HL-60/S4 treated with retinoic acid at 250 ng/mL for 4 days and 3 days (cell line): ENCODE results near the gene KDM2A.

ENCODE experiments used
- in situ Hi-C: fragments of 300-500 bp; cut with MboI; formaldehyde crosslinking; loops from 2 replicates; pipeline ENCODE4 v1.7.0; 2022; ENCODE audit warnings: low sequenced_read_pairs

Gene KDM2A

DNA sequence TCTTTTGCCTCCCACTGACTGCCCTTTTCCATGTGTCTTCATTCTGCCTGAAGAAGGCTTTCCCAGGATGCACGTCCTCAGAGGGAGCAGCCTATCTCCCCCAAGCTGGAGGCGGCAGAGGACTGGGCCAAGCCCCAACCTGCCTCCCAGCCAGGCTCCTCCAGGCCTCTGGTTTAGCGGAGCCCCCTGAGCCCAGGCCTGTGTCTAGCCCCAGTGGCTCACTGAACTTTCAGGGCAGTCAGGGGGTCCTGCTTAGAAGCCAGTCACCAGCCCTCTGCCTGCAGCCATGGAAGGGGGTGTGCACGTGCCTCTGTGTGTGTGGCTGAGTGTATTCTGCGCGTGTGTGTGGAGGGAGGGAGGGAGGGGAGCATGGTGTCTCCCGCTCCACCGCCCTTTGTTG lies 136.8 kb downstream of the KDM2A start:
- in situ Hi-C loops, result no loop called here

DNA sequence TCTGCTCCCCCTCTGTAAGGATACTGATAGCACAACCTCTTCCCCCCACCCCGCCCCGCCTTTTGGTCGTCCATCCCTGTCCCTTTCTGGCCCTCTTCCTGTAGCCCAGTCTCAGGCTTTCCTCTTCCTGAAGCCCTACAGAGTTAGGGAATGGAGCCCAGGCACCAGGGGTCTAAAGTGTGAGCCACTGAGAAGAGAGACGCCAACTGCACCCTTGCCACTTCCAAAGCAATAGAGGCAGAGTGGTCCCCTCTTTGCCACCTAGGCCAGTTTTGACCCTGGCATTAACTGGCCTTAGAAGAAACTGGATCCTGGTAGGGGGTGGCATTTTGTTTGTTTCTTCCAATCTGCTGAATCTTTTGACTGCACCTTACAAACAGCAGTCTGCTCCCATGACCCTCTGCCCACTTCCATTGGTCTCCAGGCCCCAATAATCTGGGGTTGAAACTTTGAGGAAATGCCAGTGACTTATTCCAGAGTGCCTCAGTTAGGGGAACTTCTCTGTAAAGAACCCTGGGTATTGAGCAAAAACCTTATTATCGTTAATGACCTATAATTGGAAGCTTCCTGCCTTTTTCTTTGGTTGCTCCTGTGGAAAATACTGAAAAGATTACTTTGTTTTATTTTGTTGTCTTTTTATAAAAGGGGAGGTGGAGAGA lies 137.5 kb downstream of the KDM2A start:
- in situ Hi-C loops, result no loop called here

DNA sequence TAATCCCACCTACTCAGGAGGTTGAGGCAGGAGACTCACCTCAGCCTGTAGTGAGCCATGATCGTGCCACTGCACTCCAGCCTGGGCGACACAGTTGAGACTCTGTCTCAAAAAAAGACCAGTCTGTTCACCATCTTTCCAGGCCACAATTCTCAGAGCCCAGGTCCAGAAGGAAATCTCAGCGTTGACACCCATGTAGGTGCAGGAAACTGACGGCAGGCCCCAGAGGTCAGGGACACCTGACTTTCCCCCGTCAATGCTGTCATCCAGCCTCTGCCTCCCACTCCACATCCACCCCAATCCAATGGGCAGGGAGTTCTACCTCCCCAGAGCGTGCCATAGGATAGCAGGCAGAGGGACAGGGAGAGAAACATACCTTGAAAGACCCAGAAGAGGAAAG lies 141.3 kb downstream of the KDM2A start:
- in situ Hi-C loops, result loop anchor here (10.0 kb wide), 2 partner anchors 54 to 124 kb away; no protein-coding TSS in a partner anchor

DNA sequence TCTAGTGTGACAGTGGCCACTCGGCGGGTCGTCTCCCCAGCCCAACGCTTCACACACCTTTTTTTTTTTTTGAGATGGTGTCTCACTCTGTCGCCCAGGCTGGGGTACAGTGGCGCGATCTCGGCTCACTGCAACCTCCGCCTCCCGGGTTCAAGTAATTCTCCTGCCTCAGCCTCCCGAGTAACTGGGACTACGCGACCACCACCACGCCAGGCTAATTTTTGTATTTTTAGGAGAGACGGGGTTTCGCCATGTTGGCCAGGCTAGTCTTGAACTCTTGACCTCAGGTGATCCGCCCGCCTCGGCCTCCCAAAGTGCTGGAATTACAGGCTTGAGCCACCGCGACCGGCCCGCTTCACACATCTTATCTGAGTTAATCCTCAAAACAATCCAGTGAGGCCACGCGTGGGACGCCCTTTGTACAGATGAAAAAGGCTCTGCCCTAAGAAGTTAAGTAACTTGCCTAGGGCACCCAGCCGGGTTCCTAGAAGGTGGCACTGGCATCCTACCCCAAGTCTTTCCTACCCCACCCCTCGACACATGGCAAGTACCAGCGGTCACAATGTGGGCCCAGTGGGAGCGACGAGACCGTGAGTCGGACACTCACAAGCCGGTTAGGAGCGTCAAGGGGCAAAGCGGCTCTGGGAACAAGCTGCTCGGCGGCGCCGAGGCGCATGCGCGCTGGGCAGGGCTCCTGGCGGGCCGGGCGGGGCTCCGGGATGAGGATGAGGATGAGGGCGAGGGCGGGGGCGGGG lies 142.0 kb downstream of the KDM2A start:
- in situ Hi-C loops, result loop anchor here (10.0 kb wide), 2 partner anchors 54 to 124 kb away; no protein-coding TSS in a partner anchor

DNA sequence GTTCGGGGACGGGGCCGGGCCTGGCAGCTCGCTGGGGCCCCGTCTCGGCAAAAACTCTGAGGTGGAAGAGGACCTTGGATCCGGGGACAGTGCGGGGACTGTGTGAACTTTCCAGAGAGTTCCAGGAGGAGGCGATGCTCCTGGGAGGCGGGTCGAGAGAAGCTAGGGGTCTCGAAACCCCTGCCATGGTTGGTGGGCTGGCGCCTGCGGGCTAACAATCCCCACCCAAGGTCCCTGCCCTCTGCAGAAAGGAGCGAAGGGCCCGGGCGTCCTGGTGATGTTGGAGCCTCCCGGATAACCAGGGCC lies 142.5 kb downstream of the KDM2A start:
- in situ Hi-C loops, result loop anchor here (10.0 kb wide), 2 partner anchors 53 to 123 kb away; no protein-coding TSS in a partner anchor

DNA sequence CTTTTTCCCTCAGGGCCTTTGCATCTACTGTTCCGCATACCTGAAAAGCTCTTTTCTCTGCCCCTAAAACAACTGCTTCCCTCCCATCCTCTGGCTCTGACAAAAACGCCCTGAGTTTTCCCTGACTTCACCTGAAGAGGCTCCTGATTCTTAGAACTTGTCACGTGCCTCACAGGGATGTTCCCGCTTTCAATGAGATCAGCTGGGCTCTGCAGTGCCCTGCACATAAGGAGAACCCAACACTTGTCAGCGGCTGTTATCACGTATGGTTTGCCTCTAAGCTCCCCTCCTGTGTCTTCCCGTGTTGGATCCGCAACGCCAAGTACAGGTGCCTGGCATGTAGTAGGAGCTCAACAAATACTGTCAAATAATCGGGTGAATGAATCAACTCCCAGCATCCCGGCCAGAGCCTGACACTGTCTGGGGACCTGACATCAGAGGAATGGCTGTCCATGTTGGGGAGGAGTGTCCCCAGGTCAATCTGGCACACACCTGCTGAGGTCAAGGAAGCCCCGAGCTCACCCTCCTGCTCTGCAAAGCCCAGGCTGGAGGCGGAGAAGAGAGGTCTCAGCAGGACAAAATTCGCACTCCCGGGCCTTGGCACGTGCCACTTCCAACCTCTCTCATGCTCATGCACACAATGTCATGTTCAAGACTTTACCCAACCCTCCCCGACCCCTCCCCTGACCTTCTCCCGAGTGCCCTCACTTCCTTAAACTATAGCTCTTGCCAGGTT lies 143.1 kb downstream of the KDM2A start:
- in situ Hi-C loops, result loop anchor here (10.0 kb wide), 2 partner anchors 53 to 123 kb away; no protein-coding TSS in a partner anchor

DNA sequence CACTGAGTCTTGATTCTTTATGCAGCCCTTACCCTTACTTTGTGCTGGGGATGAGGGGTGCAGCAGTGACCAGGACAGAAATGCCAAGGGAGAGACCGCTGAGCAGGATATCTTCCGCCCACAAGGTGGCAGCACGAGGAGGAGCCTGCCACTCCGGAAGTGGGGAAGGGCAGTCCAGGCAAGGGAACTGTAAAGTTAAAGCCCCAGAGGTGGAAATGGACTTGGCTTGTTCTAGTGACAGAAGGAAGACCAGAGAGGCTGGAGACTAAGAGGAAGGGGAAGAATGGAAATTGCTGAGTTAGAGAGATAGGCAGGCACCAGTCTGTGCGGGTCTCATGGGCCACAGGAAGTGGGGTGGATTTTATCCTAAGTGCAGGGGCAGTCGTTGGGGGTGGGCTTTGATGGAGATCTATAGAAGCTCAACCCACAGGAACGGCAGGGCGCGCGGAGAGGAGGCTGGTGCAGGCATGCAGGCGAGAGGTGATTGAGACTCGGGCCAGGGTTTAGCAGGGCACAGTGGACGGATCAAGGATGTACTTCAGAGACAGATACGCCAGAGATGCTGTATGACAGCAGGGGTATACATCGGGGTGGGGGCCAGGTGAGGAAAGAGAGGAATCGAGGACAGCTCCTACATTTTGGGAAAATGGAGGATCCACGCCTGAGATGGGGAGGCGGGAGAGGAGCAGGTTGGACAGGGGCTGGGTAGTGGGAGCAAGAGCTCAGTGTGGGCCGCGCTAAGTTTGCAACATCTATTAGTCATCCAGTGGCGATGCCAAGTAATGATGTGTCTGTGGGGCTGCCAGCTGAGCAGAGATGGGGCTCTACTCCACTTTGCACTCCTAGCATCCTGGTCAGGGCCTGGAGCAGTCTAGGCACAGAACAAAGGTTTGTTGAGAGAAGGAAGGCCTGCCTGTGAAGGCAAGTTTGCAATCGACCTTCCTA lies 143.9 kb downstream of the KDM2A start:
- in situ Hi-C loops, result loop anchor here (10.0 kb wide), 2 partner anchors 52 to 122 kb away; no protein-coding TSS in a partner anchor

DNA sequence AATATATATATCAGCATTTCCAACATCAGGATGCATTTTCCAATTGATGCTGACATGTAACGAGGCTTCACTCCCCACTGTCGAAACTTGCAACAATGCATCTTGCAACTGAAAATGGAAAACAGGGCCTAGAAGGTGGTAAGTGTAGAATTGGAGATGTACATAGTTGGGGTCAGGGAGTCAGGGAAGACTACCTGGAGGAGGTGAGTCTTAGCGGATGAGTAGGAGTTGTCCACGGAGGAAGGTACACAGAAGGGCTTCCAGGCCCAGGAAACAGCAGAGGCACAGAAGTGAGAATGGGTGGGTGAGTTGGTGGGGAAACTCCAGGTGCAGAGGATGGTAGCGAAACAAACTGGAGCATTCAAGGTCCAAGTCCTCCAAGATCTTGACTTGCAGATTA lies 145.2 kb downstream of the KDM2A start:
- in situ Hi-C loops, result loop anchor here (10.0 kb wide), 2 partner anchors 51 to 121 kb away; no protein-coding TSS in a partner anchor

DNA sequence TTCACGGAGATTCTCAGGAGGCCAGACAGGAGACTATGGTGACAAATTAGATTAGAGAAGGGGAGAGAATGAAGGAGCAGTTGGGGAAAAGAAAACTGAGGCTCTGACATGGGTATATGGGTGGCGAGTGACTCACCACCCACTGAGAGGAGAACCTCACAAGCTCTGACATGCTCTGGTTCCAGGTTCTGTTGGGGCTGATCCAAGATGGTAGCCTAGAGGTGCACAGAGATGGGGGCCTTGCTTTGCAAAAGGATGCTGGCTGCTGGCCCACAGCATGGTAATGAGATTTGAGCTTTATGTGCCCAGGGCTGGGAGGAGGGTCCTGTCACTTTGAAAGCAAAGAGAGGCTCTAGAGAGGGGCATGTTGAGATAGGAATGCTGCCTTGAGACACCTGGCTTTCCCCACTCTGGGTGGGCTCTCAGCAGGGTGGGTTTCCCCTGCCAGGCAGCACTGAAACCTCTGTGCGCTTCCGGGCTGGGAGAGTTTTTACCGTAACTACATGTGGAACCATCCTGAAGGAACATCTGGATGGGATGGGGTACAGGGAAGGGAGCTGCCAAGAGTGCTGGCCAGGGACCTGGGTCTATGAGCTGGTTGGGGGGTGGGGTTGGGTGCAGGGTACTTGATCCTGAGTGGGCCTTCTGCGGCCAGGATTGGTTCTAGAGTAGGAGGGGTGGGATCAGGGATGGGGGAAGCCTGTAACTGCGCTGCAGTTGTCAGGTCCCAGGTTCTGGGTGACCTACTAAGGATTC lies 146.0 kb downstream of the KDM2A start:
- in situ Hi-C loops, result loop anchor here (10.0 kb wide), 2 partner anchors 50 to 120 kb away; no protein-coding TSS in a partner anchor

DNA sequence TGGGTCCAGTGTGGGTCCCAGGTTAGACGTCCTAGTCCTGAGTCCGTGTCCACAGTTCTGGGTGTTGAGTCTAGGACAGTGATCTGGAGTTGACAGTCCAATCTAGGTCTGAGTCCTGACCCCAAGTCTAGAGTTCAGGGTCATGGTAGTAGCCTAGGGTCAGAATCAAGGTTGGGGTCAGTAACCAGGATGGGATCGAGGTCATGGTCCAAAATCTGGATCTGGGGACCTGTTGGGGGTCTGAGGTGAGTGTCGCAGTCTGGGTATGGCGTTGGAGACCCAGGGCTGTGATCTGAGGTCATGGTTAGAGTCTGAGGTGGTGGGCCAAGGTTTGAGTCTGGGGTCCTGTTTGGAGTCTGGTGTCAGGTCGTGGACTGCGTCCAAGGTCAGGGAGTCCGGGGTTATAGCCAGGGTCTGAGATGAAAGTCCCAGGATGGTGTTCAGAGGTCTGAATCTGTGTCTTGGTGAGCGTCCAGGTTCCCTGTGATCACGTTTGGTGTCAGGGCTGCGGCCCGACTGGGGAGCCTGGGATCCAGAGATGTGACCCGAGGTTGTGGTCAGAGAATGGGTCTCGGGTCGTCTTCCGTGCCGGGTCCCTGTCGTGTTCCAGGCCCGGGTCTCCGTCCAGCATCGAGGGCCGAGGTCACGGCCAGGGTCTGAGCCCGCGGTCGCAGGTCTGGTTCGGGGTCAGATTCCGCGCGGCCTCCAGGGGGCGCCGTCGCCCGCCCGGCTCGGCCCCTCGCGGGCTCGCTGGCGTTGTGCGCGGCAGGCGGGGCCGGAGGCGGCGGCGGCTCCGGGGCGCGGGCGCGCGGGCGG lies 146.8 kb downstream of the KDM2A start:
- in situ Hi-C loops, result loop anchor here (10.0 kb wide), 2 partner anchors 49 to 119 kb away; no protein-coding TSS in a partner anchor

DNA sequence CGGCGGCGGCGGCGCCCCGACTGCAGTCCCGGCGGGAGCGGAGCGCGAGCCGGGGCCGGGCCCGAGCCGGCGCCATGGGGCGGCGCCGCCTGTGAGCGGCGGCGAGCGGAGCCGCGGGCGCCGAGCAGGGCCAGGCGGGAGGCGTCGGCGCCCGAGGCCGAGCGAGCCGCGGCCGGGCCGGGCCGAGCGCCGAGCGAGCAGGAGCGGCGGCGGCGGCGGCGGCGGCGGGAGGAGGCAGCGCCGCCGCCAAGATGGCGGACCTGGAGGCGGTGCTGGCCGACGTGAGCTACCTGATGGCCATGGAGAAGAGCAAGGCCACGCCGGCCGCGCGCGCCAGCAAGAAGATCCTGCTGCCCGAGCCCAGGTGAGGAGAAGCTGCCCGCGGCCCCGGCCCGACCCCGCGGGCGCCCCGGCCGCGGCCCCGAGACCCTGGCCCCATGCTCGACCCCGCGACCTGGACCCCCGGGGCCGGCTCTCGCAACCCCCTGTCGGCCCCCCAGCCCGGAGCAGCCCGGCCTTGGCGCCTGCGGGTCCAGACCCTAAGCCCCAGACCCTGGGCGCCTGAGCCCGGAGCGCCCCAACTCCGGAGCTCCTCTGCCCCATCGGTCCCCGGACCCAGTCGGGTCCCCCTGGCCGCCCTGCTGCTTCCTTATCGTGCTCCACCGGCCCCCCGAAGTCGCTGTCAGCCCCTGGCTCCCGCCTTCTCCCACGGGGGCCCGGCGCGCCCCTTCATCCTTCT lies 147.6 kb downstream of the KDM2A start, which contains the start of gene GRK2:
TSS of gene GRK2 (plus strand) at position 25 of the 739 bp plus-strand sequence. CDS start at position 252, 227 bp downstream.
- in situ Hi-C loops, result loop anchor here (10.0 kb wide), 2 partner anchors 48 to 118 kb away; no protein-coding TSS in a partner anchor

DNA sequence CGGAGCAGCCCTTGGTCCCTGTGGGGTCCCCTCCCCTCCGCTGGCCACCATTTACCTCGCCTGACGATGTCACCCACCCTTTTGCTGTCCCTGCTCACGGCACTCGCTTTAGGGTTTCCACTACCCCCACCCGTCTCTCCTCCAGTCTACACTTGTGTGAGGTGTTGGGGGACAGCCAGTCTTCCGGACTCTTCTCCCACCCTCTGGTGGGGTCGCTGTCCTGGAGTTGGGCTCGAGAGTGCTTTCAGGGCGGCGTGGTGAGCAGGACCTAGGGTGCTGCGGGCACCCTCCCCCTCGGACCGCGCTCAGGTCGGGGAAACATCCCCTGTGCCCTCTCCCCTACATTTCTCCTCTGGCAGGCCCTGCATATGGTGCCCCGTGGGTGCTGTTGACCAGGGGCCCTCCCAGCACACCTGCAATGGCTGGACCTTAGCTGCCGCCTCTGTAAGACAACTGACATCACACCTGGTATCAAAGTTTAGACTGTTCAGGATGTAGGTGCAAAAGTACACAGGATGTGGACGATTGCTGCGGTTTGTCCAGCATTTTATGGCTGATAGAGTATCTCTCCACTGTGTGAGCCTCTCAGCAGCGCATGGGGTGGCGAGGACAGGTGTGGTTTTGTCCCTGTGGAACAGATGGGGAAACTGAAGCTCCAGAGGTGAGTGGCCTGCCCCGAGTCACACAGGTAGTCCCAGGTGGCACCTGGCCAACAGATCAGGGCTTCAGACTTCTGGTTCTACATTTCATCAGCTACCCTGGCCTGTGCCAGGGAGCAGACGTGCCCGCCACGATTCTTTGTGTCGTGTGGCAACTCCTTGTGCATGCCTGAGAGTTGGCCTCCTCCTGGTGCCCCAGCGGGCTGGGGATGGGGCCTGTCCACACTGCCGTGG lies 148.4 kb downstream of the KDM2A start:
- in situ Hi-C loops, result loop anchor here (10.0 kb wide), 2 partner anchors 47 to 117 kb away; no protein-coding TSS in a partner anchor

DNA sequence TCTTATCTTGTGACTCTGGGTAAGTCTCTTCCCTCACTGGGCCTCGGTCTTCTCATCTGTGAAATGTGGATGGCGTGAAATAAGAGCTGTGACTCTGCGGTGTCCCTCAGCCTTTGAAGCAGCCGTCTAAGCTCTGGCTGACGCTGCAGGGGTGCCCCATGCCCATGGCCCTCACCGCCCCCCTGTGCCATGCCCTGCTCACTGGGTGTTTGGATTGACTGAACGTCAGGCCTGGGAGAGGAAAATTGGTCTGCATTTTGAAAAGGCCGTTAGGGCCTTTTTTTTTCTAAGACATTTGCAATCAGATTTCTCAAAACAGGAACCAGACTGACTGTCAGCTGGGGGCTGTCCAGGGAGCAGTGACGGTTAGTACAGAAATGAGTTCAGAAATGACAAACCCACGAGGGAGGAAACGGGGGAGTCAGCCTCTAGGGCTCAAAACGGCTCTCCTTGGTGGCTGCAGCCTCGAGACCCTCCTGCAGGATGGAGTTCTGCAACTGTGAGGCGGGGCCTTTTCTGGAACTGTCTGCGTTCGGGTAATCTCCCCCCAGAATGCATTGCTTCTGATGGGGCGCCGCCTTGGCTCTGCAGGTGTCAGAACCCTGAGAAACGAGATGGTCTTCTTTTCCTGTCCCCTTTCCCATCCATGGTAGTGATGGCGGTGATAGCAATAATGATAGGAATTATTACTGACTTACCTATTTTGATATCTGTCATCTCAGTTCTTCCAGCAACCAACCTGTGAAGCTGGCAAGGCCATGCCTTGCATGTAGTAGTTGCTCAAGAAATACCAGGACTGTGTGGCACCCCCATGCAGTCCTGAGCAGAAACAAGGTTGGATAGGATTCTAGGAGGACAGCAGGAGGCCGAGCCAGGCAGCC lies 149.3 kb downstream of the KDM2A start:
- in situ Hi-C loops, result loop anchor here (10.0 kb wide), 2 partner anchors 46 to 116 kb away; no protein-coding TSS in a partner anchor

DNA sequence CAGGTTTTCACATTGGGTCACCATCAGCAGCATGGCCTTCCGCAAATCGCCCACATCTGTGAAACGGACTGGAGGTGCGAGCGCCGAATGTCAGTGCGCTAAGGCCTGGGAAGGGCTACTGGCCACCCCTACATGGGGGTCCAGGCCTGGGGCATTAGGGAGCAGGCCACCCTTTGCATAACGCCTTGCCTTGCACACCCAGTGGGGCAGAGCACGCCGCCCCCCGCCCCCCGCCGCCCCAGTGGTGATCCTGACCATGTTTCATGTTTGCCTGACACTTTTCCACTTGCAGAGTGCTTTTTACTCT lies 149.9 kb downstream of the KDM2A start:
- in situ Hi-C loops, result loop anchor here (10.0 kb wide), 2 partner anchors 46 to 116 kb away; no protein-coding TSS in a partner anchor

DNA sequence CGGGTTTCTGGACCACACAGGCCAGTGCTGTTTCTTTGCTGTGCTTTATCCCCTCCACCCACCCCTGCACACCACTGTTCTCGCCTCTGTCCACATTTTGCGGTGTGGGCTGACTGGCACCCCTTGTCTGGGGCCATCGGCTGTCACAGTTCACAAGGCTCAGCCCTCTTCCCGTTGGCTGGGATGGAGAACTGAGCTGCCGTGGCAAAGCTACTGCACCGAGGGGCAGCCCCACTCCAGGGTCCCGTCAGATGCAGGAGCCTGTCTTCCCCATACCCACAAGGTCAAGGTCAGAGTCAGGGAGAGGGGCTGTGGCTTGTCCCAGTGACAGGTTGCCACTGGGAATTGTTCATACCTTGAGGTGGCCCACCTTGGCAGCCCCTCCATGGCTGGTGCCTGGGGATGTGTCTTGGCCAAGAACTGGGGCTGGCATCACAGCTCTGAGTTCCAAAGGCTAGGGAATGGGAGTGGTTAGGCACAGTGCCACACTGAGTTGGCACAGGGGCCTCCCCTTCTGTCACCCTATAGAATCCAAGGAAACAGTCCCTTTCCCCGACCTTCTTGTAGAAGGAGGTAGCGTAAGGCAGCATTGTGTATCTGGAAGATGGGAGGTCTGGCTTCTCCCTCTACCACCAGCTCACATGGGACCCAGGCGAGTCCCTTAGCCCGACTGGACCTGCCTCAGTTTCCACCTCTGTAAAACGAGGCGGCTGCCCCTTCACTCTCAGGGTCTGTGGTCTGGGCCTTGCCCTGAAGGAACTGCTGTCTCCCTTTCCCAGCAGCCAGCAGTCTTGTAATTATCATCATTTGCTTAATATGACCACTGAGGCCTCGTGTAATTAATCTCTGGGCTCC lies 150.6 kb downstream of the KDM2A start:
- in situ Hi-C loops, result loop anchor here (10.0 kb wide), 2 partner anchors 45 to 115 kb away; no protein-coding TSS in a partner anchor
